HEK293 (cell line): Measurements from ENCODE around the gene NPW.
A peak's percentile ranks its signal among the peaks of the same experiment; 100 is the strongest.

Experiments
- CTCF ChIA-PET: fragments of 350-600 bp; formaldehyde crosslinking; extraction: SDS; loops from one replicate; lab custom pipeline; 2021; ENCODE audit warnings: antibody characterized with exemption; lab: Yijun Ruan, JAX
- POLR2A ChIA-PET: fragments of 300-600 bp; formaldehyde crosslinking; extraction: SDS; loops from one replicate; lab custom pipeline; 2020; ENCODE audit warnings: antibody characterized with exemption, inconsistent platforms; lab: Yijun Ruan, JAX
- H3K27ac ChIP-seq: fragments of 200-500 bp; sonication (Bioruptor generic); 2 replicates; pipeline ENCODE4 v1.5.1; 2014; ENCODE audit warnings: low read depth, low read length, control low read depth, inconsistent platforms; ENCODE audit errors: extremely low read depth
- H3K36me3 ChIP-seq, 2 experiments: fragments of 200-500 bp in 1 of 2; sonication (Bioruptor generic) in 1 of 2; 1 replicate in 1 of 2; 2 replicates in 1 of 2; pipeline ENCODE4 v1.5.1; 2014 to 2017; ENCODE audit warnings: inconsistent platforms in 2 of 2, low read length in 2 of 2; ENCODE audit not compliant: control insufficient read depth in 2 of 2, insufficient read depth in 1 of 2
- H3K4me1 ChIP-seq: fragments of 200-500 bp; sonication (Bioruptor generic); 2 replicates; pipeline ENCODE4 v1.5.1; 2014; ENCODE audit warnings: mild to moderate bottlenecking, low read length, inconsistent platforms; ENCODE audit not compliant: control insufficient read depth, insufficient read depth
- H3K4me3 ChIP-seq: 2 replicates; pipeline ENCODE4 v1.5.1; 2011; ENCODE audit warnings: low read depth, mild to moderate bottlenecking, control low read depth, low read length, moderate library complexity
- H3K9me3 ChIP-seq: fragments of 200-500 bp; sonication (Bioruptor generic); 2 replicates; pipeline ENCODE4 v1.5.1; 2014; ENCODE audit warnings: low read depth, low read length, inconsistent platforms; ENCODE audit not compliant: control insufficient read depth, insufficient read depth
- EGR2 ChIP-seq: fragments of 450-650 bp; formaldehyde crosslinking; IDR thresholded peaks from 2 replicates; pipeline ENCODE4 v1.5.1; 2016; ENCODE audit warnings: low read depth, missing biosample characterization, missing genetic modification characterization
- RBAK ChIP-seq: fragments of 450-650 bp; formaldehyde crosslinking; IDR thresholded peaks from 2 replicates; pipeline ENCODE4 v1.5.1; 2016; ENCODE audit warnings: missing biosample characterization, missing genetic modification characterization
- SP2 ChIP-seq: fragments of 450-650 bp; formaldehyde crosslinking; IDR thresholded peaks from 2 replicates; pipeline ENCODE4 v1.5.1; 2016; ENCODE audit warnings: missing biosample characterization, missing genetic modification characterization
- ZFHX2 ChIP-seq: fragments of 450-650 bp; formaldehyde crosslinking; conservative IDR thresholded peaks from 2 replicates; pipeline ENCODE4 v1.5.1; 2016; ENCODE audit warnings: missing biosample characterization, missing genetic modification characterization
- ZNF112 ChIP-seq: fragments of 450-650 bp; formaldehyde crosslinking; IDR thresholded peaks from 2 replicates; pipeline ENCODE4 v1.5.0; 2017; ENCODE audit warnings: missing biosample characterization, missing genetic modification characterization
- ZNF140 ChIP-seq: fragments of 450-650 bp; formaldehyde crosslinking; IDR thresholded peaks from 2 replicates; pipeline ENCODE4 v1.5.1; 2016; ENCODE audit warnings: missing biosample characterization, missing genetic modification characterization
- ZNF292 ChIP-seq: fragments of 450-650 bp; formaldehyde crosslinking; IDR thresholded peaks from 2 replicates; pipeline ENCODE4 v1.5.1; 2016; ENCODE audit warnings: low read depth, missing biosample characterization, missing genetic modification characterization, borderline replicate concordance
- ZNF335 ChIP-seq: fragments of 450-650 bp; formaldehyde crosslinking; conservative IDR thresholded peaks from 2 replicates; pipeline ENCODE4 v1.5.1; 2016; ENCODE audit warnings: missing biosample characterization, missing genetic modification characterization
- ZNF394 ChIP-seq: fragments of 450-650 bp; formaldehyde crosslinking; IDR thresholded peaks from 2 replicates; pipeline ENCODE4 v1.5.1; 2016; ENCODE audit warnings: missing biosample characterization, missing genetic modification characterization, mild to moderate bottlenecking, moderate library complexity, borderline replicate concordance
- ZNF600 ChIP-seq: fragments of 450-650 bp; formaldehyde crosslinking; IDR thresholded peaks from 2 replicates; pipeline ENCODE4 v1.5.1; 2016; ENCODE audit warnings: missing biosample characterization, missing genetic modification characterization
- ZSCAN30 ChIP-seq: fragments of 450-650 bp; IDR thresholded peaks from 2 replicates; pipeline ENCODE4 v1.5.1; 2018; ENCODE audit warnings: missing biosample characterization, mild to moderate bottlenecking, missing genetic modification characterization, moderate library complexity
- TF ChIP-seq, protein P1 (sequence below): fragments of 450-650 bp; formaldehyde crosslinking; IDR thresholded peaks from 2 replicates; pipeline ENCODE4 v1.5.1; 2016; ENCODE audit warnings: missing biosample characterization, missing genetic modification characterization
- TF ChIP-seq, protein P2 (sequence below): fragments of 450-650 bp; formaldehyde crosslinking; IDR thresholded peaks from 2 replicates; pipeline ENCODE4 v1.5.1; 2016; ENCODE audit warnings: missing biosample characterization, missing genetic modification characterization
- TF ChIP-seq, protein P3 (sequence below): fragments of 450-650 bp; formaldehyde crosslinking; IDR thresholded peaks from 2 replicates; pipeline ENCODE4 v1.5.1; 2016; ENCODE audit warnings: missing biosample characterization, missing genetic modification characterization
- TF ChIP-seq, protein P4 (sequence below): fragments of 450-650 bp; formaldehyde crosslinking; optimal IDR thresholded peaks from 2 replicates; pipeline ENCODE3; 2016; ENCODE audit warnings: missing biosample characterization, mild to moderate bottlenecking, missing genetic modification characterization
- TF ChIP-seq, protein P5 (sequence below): fragments of 450-650 bp; formaldehyde crosslinking; IDR thresholded peaks from 2 replicates; pipeline ENCODE4 v1.5.1; 2016; ENCODE audit warnings: missing biosample characterization, missing genetic modification characterization

NPW gene

DNA sequence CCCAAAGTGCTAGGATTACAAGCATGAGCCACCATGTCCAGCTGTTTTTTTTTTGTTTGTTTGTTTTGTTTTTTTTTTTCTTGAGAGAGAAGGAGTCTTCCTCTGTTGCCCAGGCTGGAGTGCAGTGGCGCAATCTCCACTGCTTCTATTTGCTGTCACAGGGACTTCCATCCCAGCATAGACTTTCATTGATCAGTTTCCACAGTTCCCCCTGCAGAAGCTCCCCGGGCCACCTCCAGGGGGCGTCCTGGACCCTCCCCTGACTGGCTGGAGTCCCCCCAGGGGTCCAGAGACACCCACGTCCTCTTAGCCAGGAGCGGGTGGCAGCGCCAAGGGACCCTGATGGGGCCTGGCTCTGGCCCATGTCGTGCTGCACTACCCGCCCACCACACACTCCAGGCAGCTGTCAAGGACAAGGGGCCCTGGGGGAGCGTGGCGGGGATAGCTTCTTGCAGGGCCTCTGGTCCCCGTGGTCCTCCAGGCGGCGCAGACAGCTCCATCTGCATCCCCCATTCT, 3.1 kb upstream of the NPW start (continued):
- TF ChIP-seq, protein P1, sequence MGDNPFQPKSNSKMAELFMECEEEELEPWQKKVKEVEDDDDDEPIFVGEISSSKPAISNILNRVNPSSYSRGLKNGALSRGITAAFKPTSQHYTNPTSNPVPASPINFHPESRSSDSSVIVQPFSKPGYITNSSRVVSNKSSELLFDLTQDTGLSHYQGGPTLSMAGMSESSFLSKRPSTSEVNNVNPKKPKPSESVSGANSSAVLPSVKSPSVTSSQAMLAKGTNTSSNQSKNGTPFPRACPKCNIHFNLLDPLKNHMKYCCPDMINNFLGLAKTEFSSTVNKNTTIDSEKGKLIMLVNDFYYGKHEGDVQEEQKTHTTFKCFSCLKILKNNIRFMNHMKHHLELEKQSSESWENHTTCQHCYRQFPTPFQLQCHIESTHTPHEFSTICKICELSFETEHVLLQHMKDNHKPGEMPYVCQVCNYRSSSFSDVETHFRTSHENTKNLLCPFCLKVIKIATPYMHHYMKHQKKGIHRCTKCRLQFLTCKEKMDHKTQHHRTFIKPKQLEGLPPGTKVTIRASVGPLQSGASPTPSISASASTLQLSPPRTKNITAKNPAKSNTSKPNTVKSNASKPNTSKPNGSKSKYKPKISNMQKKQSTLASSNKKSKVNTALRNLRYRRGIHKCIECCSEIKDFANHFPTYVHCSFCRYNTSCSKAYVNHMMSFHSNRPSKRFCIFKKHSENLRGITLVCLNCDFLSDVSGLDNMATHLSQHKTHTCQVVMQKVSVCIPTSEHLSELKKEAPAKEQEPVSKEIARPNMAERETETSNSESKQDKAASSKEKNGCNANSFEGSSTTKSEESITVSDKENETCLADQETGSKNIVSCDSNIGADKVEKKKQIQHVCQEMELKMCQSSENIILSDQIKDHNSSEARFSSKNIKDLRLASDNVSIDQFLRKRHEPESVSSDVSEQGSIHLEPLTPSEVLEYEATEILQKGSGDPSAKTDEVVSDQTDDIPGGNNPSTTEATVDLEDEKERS (tag by site-specific recombination) = no peak
- peak; percentile 79 for TF ChIP-seq ZFHX2 (tag by site-specific recombination)
- TF ChIP-seq, protein P2, sequence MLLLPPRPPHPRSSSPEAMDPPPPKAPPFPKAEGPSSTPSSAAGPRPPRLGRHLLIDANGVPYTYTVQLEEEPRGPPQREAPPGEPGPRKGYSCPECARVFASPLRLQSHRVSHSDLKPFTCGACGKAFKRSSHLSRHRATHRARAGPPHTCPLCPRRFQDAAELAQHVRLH (tag by site-specific recombination) = no peak
- TF ChIP-seq ZSCAN30 (tag by site-specific recombination) = no peak
- TF ChIP-seq, protein P3, sequence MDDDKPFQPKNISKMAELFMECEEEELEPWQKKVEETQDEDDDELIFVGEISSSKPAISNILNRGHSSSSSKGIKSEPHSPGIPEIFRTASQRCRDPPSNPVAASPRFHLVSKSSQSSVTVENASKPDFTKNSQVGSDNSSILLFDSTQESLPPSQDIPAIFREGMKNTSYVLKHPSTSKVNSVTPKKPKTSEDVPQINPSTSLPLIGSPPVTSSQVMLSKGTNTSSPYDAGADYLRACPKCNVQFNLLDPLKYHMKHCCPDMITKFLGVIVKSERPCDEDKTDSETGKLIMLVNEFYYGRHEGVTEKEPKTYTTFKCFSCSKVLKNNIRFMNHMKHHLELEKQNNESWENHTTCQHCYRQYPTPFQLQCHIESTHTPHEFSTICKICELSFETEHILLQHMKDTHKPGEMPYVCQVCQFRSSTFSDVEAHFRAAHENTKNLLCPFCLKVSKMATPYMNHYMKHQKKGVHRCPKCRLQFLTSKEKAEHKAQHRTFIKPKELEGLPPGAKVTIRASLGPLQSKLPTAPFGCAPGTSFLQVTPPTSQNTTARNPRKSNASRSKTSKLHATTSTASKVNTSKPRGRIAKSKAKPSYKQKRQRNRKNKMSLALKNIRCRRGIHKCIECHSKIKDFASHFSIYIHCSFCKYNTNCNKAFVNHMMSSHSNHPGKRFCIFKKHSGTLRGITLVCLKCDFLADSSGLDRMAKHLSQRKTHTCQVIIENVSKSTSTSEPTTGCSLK (tag by site-specific recombination) = no peak
- no peak for TF ChIP-seq RBAK (tag by site-specific recombination)

DNA sequence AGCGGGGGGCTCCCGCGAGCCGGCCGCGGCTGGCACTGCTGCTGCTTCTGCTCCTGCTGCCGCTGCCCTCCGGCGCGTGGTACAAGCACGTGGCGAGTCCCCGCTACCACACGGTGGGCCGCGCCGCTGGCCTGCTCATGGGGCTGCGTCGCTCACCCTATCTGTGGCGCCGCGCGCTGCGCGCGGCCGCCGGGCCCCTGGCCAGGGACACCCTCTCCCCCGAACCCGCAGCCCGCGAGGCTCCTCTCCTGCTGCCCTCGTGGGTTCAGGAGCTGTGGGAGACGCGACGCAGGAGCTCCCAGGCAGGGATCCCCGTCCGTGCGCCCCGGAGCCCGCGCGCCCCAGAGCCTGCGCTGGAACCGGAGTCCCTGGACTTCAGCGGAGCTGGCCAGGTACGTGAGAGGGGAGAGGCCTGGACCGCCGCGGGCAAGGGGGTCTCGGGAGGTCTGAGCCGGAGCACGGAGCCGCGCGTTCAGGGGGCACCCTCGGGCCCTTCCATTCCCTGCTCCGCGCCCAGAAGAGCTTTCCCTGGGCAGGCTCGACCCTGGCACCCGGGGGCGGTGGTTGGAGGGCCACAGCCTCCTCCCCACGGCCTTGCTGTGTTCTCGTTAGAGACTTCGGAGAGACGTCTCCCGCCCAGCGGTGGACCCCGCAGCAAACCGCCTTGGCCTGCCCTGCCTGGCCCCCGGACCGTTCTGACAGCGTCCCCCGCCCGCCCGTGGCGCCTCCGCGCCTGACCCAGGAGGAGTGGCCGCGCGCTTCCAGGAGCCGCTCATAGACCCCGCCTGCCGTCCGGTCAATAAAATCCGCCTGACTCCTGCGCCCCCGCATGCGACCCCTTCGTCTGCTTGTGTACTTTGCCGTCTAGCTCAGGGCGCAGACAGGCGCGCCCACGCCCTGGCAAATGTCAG, 591 bp downstream of the NPW start:
- TF ChIP-seq ZNF140 (tag by site-specific recombination) (no peak), ZNF394 (tag by site-specific recombination) (no peak), ZFHX2 (tag by site-specific recombination) (peak; percentile 93), ZNF600 (0 out of 2 replicates have a peak, but pooled peaks have one; percentile 16), EGR2 (tag by site-specific recombination) (peak; percentile 57), ZNF335 (peak; percentile 83), SP2 (0 out of 2 replicates have a peak, but pooled peaks have one; percentile 13), ZNF292 (tag by site-specific recombination) (no peak), ZNF112 (no peak)
- TF ChIP-seq, protein P4, sequence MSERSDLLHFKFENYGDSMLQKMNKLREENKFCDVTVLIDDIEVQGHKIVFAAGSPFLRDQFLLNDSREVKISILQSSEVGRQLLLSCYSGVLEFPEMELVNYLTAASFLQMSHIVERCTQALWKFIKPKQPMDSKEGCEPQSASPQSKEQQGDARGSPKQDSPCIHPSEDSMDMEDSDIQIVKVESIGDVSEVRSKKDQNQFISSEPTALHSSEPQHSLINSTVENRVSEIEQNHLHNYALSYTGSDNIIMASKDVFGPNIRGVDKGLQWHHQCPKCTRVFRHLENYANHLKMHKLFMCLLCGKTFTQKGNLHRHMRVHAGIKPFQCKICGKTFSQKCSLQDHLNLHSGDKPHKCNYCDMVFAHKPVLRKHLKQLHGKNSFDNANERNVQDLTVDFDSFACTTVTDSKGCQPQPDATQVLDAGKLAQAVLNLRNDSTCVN (tag by site-specific recombination) = peak; percentile 31
- TF ChIP-seq, protein P5, sequence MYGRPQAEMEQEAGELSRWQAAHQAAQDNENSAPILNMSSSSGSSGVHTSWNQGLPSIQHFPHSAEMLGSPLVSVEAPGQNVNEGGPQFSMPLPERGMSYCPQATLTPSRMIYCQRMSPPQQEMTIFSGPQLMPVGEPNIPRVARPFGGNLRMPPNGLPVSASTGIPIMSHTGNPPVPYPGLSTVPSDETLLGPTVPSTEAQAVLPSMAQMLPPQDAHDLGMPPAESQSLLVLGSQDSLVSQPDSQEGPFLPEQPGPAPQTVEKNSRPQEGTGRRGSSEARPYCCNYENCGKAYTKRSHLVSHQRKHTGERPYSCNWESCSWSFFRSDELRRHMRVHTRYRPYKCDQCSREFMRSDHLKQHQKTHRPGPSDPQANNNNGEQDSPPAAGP (tag by site-specific recombination) = 0 out of 2 replicates have a peak, but pooled peaks have one; percentile 19
- TF ChIP-seq, protein P2 (tag by site-specific recombination) = no peak
- H3K9me3 ChIP-seq = no peaks in the 10 kb centered on the region
- H3K27ac ChIP-seq = no peak overlapping the region
- ChIA-PET POLR2A (interaction anchor here (0.7 to 0.9 kb wide), 2 partner anchors 23 to 56 kb away, joined by 3 to 4 read pairs; partner anchors contain the start of gene RPS2), CTCF (interaction anchor here (0.6 to 2.2 kb wide), 5 partner anchors 16 to 175 kb away, joined by 3 to 5 read pairs (median 3); no protein-coding TSS in a partner anchor)
- peaks cover 9% of the 10 kb centered on the region for H3K4me1 ChIP-seq
- no peaks in the 10 kb centered on the region for H3K36me3 ChIP-seq
- H3K4me3 ChIP-seq = peak overlapping the region; percentile 9
